ENCODE measurements around the gene PCBP3. TPM values are rescaled to one million over a fixed set of nuclear protein-coding genes. Genes with fewer than 3 reads are reported as not detected.

PCBP3 gene
- total and polyA plus RNA-seq, 4 donors, result 0.36 to 1.6 (median 0.42) TPM

DNA sequence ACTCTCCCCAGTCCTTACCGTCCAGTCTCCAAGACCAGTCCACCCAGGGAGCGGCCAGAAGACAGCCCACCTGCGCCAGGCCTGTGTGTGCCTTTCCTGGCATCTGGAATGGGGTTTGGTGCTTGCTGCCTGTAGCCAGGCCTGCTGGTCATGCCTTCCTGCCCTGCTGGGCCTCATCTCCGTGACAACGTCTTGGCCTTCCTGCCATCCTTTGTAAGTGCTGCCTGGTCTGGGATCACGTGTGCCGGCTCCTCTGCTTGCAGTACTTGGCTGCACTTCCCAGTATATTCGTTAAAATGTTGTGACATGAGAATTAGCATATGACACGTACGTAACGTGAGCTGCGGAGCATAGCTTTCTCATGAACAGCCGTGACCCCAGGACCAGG lies 192.7 kb downstream of the PCBP3 start:
- Histone ChIP-seq H3K9me3 (ENCODE audit: control insufficient read depth in 4 of 4, low read length in 3 of 4) (peaks cover 3 to 7% (median 5%) of the 10 kb centered on the region in 4 donors), H3K27me3 (ENCODE audit: control insufficient read depth in 4 of 4, insufficient read depth in 4 of 4, low read length in 3 of 4) (no peaks in the 10 kb centered on the region), H3K4me1 (ENCODE audit: control insufficient read depth in 4 of 4, insufficient read depth in 4 of 4, low read length in 3 of 4) (no peaks in the 10 kb centered on the region), H3K4me3 (ENCODE audit: low read depth in 1 of 3, low read length in 3 of 3) (no peak overlapping the region), H3K36me3 (ENCODE audit: control insufficient read depth in 4 of 4, insufficient read depth in 3 of 4, low read depth in 1 of 4, low read length in 3 of 4) (no peaks in the 10 kb centered on the region), H3K27ac (ENCODE audit: low read depth in 1 of 2, low read length in 2 of 2) (no peak overlapping the region), H3K9ac (ENCODE audit: low read depth in 1 of 2, low read length in 2 of 2) (no peak overlapping the region)
- TF ChIP-seq RAD21 (IDR thresholded peaks at IDR 0.05), result no peak
- no peak for TF ChIP-seq GABPA (IDR thresholded peaks at IDR 0.05 in 1 of 2, conservative IDR thresholded peaks at IDR 0.05 in 1 of 2)
- TF ChIP-seq RXRA (IDR thresholded peaks at IDR 0.05), result no peak
- TF ChIP-seq FOXA1 (IDR thresholded peaks at IDR 0.05), result no peak
- TF ChIP-seq CTCF (IDR thresholded peaks at IDR 0.05; ENCODE audit: low read depth, low read length, missing input control), result no peak
- no peak for TF ChIP-seq YY1 (IDR thresholded peaks at IDR 0.05)
- no peak for DNase-seq (ENCODE audit: low spot score)
- WGBS, result 81% methylated on average over 13 of the region's 13 CpGs

DNA sequence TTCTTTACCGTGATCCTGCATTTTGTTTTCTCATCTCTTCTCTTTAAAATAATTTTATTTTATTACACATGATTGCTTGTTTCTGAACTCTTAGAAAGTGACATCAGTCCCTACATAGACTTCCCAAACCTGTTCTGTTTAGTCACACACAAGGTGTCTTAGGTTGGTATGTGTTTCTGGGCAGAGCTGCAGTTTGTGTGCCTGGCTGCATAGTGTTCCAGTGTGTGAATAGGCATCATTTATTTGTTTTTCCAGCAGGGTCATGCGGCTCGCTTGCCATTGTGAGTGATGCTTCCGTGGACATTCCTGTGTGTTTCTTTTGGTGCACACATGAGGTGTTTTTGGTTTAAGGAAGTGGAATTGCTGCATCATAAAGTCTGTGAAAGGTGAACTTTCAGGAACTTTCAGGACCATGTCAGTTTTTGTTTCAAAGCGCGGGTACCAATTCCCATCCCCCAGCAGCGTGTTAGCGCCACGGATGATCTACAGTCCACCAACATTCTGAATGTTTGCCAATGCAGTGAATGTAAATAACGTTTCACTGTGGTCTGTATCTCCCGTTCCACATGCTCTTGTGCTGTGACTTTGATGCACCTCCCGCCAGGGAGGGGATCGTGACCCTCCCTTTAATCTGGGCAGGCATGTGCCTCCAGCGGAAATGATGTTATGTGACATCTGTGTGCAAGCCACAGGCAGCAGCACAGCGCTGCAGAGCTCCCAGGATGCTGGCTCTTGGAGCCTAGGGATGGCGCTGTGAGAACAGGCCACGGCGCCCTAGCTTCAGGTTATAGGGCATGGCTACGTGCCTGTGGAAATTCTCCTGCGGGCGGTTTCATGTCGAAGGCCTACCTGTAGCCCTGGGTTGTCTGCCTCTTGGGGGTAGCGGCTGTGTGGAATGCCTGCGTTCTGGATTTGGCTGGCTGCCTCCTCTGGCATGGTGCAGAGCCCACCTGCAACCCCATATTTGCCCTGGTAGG lies 193.5 kb downstream of the PCBP3 start:
- no peaks in the 10 kb centered on the region for H3K27me3 ChIP-seq (ENCODE audit: control insufficient read depth in 4 of 4, insufficient read depth in 4 of 4, low read length in 3 of 4)
- whole genome bisulfite sequencing, result 86% methylated on average over 24 of the region's 24 CpGs
- no peak overlapping the region for H3K27ac ChIP-seq (ENCODE audit: low read depth in 1 of 2, low read length in 2 of 2)
- H3K36me3 ChIP-seq (ENCODE audit: control insufficient read depth in 4 of 4, insufficient read depth in 3 of 4, low read depth in 1 of 4, low read length in 3 of 4), result no peaks in the 10 kb centered on the region
- H3K4me3 ChIP-seq (ENCODE audit: low read depth in 1 of 3, low read length in 3 of 3), result no peak overlapping the region
- peaks cover 3 to 8% (median 5%) of the 10 kb centered on the region in 4 donors for H3K9me3 ChIP-seq (ENCODE audit: control insufficient read depth in 4 of 4, low read length in 3 of 4)
- TF ChIP-seq HNF4G (IDR thresholded peaks at IDR 0.05) (no peak), EGR1 (IDR thresholded peaks at IDR 0.05; ENCODE audit: low read depth in 2 of 2) (no peak)
- no peak for DNase-seq (ENCODE audit: low spot score)
- H3K9ac ChIP-seq (ENCODE audit: low read depth in 1 of 2, low read length in 2 of 2), result no peak overlapping the region
- H3K4me1 ChIP-seq (ENCODE audit: control insufficient read depth in 4 of 4, insufficient read depth in 4 of 4, low read length in 3 of 4), result no peaks in the 10 kb centered on the region

DNA sequence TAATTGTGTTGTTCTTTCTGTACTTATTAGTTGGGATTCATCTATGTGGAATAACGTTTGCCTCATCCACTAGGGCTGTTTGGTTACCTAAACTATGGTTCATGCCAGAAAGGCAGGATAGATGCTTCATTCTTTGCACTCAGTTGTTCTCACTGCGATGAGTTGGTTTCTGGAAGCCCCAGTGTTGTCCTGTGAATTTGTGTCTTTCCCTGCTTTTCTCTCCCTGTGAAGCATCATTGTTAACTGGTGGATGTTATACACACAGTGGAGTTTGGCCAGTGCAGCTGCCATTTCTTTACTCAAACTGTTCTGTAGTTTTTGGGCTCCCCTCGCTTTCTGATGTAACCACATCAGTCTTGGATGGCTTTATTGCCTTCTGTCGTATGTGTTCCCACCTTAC lies 194.4 kb downstream of the PCBP3 start:
- Histone ChIP-seq H3K36me3 (ENCODE audit: control insufficient read depth in 4 of 4, insufficient read depth in 3 of 4, low read depth in 1 of 4, low read length in 3 of 4) (no peaks in the 10 kb centered on the region), H3K4me1 (ENCODE audit: control insufficient read depth in 4 of 4, insufficient read depth in 4 of 4, low read length in 3 of 4) (no peaks in the 10 kb centered on the region), H3K9ac (ENCODE audit: low read depth in 1 of 2, low read length in 2 of 2) (no peak overlapping the region), H3K4me3 (ENCODE audit: low read depth in 1 of 3, low read length in 3 of 3) (no peak overlapping the region), H3K9me3 (ENCODE audit: control insufficient read depth in 4 of 4, low read length in 3 of 4) (peaks cover 3 to 11% (median 5%) of the 10 kb centered on the region in 4 donors), H3K27ac (ENCODE audit: low read depth in 1 of 2, low read length in 2 of 2) (no peak overlapping the region), H3K27me3 (ENCODE audit: control insufficient read depth in 4 of 4, insufficient read depth in 4 of 4, low read length in 3 of 4) (no peaks in the 10 kb centered on the region)
- no peak for TF ChIP-seq RXRA (IDR thresholded peaks at IDR 0.05)
- TF ChIP-seq JUND (IDR thresholded peaks at IDR 0.05), result no peak
- TF ChIP-seq REST (IDR thresholded peaks at IDR 0.05), result no peak
- DNase-seq (ENCODE audit: low spot score), result no peak
- 83% methylated on average over 4 of the region's 4 CpGs for WGBS
